ENCODE data around the gene PRF1.
"Not testable (repeated sequence)": the region's sequence is repeated elsewhere in the genome, so short reads cannot be mapped to it uniquely, and the experiment has no call there.

The PRF1 gene

DNA sequence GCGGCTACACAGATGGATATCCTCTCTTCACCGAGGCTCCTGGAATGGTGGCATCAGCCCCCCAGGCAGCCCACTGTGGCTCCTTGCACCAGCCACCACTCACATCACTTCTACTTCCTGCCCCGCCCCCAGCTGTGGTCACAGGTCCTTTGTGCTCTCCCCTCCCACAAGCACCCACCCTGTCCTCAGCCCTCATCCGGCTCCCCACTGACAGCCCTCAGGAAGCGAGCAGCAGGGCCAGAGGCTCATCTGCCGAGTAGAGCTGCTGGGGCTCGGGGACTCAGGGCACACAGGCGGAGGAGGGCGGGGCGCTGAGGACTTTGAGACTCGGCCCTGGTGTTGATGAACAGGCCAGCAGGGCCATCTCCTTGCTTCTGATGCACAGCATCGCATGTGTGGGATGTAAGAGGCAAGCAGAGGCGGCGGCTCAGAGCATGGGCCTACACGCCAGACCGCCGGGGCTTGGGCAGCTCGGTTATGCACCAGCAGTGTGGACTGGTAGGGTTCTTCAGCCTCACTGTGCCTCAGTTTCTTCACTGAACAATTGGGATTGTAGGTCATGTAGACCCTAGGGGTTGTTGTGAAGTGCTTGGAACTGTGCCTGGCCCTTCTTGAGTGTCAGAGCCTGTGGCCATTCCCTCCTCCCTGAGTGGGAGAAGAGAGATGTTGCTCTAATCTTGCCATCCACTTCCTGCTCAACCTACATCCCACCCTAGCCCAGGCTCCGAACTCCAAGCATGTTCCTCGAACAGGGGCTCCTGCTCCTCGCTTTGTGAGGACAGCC is at the start of gene PRF1:
Gene PRF1 (minus strand): TSS at position 77 of the 784 bp plus-strand sequence. CDS start 1,839 bp downstream, outside the sequence.
- peak; percentile 43 to 67 for DNase-seq

DNA sequence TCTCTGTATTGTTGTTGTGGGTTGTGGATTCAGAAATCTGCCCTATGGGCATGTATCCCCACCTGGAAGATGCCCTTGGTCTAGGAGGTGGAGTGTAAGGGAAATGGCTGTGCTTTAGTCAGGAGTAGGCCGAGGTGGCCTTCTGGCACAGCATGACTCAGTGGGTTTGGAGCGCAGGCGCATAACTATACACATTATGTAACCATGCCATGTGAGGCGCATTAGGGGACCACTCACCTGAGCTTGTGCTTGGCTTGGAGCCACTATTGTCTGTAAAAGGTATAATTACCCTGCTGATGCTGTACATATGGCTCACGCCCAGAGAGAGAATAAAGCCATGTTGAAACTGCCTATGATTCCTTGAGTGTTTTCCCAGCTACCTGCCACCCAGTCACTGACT is 49.1 kb upstream of the PRF1 start:
- no peak for DNase-seq

DNA sequence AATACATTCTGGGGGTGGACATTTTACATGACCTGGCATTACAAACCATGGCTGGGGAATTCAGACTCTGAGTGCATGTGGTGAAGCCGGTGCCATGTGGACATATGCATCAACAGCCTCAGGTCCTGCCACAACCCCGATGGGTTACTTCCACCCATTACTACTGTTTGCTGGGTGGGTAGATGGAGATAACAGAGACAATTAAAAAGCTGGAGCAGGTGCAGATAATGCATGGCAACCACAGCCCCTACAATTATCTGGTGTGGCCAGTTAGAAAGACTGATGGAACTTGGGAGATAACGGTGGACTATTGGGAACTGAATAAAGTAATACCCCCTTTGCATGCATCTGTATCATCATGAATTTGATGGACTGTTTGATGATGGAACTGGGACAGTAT is 48.2 kb upstream of the PRF1 start:
- no peak for DNase-seq

DNA sequence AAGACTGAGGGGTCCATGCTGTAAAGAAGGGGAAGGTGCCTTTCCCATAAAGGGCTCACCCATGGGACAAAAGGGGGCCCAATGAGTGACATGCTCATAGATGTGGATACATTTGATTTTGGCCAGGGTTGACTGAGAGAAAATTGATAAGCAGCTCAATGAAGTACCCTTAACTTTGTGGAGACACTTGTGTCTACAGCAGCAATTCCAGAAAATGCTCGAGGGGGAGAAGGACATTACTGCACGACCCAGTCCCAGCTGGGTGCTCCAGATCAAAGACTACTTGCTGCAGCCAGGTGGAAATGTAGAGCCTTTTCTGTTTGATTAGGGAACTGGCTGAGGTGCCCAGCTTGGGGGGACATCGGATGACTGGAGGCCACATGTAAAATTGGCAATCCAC is 47.6 kb upstream of the PRF1 start:
- DNase-seq, result no peak

DNA sequence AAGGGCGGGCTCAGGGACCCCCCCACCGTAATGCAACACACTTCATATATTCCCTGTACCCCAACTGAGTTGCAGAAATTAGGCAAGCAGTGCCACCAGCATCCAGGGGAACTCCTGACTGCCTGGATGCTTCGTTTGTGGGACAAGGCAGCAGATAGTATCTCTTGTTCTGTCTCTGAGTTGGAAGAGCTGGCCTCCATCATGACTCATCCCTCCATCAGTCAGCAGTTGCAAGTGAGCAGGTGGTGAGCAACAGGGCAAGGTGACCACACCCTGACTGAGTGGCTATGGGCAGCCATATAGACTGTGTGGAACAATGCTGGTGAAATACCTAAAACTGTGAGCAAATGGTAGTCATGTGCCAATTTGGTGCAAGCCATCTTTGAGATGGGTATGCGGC is 47.0 kb upstream of the PRF1 start:
- DNase-seq, result no peak

DNA sequence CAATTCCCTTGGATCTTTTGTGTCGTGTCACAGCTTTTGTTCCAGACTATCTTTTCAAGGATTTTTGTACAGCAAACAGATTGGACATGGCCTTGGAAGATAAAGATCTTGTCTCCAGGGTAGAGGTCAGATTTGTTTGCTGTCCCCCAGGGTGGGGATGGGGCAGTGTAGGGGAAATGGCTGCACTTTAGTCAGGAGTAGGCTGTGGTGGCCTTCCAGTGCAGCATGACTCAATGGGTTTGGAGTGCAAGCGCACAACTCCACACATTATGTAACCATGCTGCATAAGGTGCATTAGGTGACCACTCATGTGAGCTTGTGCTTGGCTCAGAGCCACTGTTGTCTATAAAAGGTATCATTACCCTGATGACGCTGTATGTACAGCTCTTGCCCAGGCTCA is 45.9 kb upstream of the PRF1 start:
- no peak for DNase-seq

DNA sequence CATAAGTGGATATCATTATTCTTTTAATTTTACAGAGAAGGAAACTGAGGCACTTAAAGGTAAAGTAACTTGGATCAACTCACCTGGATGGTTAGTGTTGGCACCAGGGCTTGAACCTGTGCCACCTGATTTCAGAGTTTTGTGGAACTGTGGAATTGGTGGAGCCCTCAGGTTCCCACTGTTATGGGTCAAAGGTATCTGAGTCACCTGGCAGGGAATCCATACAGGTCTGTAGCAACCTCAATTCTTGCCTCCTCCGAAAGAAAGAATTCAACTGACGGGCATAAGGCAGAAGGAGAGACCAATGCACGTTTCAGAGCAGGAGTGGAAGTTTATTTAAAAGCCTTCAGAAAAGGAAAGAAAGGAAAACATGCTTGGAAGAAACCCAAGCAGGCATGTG is 44.5 kb upstream of the PRF1 start:
- DNase-seq, result no peak

DNA sequence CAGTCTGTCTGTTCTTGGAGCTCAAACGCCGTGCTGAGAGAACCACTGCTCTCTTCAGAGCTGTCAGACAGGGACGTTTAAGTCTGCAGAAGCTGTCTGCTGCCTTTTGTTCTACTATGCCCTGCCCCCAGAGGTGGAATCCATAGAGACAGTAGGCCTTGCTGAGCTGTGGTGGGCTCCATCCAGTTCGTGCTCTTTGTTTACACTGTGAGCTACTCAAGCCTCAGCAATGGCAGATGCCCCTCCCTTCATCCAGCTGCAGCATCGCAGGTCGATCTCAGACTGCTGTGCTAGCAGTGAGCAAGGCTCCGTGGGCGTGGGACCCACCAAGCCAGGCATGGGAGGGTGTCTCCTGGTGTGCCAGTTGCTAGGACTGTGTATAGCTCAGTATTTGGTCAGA is 42.4 kb upstream of the PRF1 start:
- DNase-seq, result not testable (repeated sequence)

DNA sequence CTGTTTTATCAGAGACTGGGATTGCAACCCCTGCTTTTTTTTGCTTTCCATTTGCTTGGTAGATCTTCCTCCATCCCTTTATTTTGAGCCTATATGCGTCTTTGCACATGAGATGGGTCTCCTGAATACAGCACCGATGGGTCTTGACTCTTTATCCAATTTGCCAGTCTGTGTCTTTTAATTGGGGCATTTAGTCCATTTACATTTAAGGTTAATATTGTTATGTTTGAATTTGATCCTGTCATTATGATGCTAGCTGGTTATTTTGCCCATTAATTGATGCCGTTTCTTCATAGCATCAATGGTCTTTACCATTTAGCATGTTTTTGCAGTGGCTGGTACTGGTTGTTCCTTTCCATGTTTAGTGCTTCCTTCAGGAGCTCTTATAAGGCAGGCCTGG is 40.7 kb upstream of the PRF1 start:
- DNase-seq, result not testable (repeated sequence)

DNA sequence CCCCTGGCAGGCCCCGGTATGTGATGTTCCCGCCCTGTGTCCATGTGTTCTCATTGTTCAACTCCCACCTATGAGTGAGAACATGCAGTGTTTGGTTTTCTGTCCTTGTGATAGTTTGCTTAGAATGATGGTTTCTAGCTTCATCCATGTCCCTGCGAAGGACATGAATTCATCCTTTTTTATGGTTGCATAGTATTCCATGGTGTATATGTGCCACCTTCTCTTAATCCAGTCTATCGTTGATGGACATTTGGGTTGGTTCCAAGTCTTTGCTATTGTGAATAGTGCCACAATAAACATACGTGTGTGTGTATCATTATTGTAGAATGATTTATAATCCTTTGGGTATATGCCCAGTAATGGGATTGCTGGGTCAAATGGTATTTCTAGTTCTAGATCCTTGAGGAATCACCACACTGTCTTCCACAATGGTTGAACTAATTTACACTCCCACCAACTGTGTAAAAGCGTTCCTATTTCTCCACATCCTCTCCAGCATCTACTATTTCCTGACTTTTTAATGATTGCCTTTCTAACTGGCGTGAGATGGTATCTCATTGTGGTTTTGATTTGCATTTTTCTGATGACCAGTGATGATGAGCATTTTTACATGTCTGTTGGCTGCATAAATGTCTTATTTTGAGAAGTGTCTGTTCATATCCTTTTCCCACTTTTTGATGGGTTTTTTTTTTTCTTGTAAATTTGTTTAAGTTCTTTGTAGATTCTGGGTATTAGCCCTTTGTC is 37.3 kb upstream of the PRF1 start:
- not testable (repeated sequence) for DNase-seq

DNA sequence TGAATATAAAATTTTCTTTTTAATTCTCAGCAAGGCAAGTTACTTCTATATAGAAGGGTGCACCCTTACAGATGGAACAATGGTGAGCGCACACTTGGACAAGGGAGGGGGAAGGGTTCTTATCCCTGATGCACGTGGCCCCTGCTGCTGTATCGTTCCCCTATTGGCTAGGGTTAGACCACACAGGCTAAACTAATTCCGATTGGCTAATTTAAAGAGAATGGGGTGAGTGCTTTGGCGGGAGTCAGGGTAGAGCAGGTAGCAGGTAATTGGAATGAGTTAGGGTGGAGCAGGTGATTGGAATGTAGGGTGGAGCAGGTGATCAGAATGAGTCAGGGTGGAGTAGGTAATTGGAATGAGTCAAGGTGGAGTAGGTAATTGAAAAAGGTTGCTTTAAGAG is 32.0 kb upstream of the PRF1 start:
- not testable (repeated sequence) for DNase-seq

DNA sequence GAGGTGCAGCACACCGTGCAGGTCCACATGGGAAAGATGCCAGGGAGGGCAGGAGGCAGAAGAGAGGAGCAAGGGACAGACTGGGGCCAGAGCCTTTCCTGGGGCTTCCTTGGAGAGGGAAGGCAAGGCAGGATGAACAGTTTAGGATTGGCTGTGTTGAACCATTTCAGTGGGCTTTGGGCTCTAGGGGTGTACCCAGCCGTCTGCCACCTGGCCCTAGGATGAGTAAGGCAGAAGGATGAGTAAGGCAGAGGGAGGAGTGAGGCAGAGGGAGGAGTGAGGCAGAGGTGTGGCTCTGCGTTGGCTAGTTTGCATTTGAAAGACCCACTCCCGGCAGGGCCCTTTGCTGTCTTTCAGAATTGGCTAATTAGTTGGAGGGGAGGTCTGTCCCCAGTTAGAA is 31.5 kb upstream of the PRF1 start:
- no peak for DNase-seq

DNA sequence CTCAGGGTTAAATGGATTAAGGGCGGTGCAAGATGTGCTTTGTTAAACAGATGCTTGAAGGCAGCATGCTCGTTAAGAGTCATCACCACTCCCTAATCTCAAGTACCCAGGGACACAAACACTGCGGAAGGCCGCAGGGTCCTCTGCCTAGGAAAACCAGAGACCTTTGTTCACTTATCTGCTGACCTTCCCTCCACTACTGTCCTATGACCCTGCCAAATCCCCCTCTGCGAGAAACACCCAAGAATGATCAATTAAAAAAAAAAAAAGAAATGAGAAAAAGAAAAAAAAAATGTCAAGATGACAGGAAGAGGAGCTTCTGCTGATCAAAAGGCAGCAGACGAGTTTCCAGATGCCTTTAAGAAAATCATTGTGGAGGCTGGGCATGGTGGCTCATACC is 29.2 kb upstream of the PRF1 start:
- not testable (repeated sequence) for DNase-seq

DNA sequence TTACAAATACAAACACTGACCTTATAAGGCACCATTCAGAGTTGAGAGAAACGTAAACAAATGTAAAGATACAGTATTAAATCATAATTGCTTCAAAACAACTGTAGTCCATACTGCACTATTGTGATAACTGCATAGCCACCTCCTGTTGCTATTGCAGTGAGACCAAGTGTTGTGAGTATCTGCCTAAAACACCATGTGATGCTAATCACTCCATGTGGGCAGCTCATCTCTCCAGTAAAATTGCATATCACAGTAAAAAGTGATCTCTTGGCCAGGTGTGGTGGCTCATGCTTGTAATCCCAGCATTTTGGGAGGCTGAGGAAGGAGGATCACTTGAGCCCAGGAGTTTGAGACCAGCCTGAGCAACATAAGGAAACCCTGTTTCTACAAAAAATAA is 26.8 kb upstream of the PRF1 start:
- DNase-seq, result no peak

DNA sequence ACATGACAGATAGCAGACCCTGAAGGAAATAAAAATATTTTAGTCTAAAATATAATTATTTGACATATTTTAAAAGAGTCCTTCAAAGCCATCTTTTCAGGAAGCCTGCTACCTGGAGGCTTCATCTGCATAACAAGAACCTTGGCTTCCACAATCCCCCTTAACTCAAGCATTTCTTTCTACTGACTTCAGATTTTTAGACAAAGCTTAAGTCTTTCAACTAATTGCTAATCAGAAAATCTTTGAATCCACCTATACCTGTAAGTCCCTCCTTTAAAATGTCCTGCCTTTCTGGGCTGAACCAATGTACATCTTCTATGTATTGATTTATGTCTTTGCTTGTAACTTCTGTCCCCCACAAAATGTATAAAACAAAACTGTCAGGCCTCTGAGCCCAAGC is 23.5 kb upstream of the PRF1 start:
- no peak for DNase-seq

DNA sequence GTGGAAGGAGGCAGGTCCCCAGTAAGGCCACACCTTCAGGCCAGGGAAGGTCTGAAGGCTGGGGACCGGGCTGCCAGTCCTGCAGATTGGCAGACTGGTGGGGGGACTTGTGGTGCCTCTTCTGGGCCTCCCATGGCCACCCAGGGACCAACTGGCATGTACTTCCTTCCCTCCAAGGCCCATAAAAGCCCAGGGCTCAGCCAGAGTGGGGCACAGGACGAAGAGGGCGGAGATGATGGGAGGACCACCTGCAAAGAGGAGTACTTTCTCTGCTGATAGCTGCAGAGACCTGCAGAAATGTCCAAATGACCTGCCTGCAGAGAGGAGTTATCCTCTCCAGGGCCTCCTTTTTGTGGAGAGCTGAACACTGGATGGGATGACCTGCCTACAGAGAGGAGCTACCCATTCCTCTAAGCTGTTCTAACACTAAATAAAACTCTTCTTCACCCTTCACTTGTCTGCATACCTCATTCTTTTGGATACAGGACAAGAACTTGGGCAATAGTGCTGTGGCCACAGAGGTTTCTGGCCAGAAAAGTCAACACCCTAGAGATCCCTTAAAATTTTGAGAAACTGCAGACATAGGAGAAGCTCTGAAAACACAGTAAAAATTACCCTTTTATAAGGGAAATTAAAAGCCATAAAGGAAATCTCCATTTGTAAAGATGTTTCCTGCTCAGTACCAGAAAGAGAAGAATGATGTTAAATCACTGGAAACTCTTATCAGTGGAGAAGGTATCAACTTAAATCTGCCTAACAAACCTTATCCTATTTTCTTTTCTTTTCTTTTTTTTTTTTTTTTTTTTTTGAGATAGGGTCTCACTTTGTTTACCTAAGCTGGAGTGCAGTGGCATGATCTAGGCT is 20.7 kb upstream of the PRF1 start:
- DNase-seq, result no peak

DNA sequence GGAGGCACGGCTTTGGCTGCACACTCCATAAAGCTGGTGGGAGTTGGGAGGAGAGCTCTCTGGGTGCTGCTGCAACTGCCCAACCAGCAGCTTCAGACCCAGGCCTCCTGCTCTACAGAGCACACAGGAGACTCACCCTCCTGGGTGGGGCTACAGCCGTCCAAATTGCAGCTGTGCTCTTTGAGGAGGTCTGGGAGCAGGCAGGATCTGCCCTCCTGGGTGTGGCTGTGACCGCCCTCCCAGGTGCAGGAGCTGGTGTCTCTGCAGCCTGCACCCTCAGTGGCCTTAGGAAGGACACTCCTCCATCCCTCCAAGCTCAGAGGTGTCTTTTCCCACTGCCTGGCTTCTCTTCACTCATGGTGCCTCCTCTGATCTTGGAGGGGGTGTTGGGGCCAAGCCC is 20.0 kb upstream of the PRF1 start:
- DNase-seq, result no peak

DNA sequence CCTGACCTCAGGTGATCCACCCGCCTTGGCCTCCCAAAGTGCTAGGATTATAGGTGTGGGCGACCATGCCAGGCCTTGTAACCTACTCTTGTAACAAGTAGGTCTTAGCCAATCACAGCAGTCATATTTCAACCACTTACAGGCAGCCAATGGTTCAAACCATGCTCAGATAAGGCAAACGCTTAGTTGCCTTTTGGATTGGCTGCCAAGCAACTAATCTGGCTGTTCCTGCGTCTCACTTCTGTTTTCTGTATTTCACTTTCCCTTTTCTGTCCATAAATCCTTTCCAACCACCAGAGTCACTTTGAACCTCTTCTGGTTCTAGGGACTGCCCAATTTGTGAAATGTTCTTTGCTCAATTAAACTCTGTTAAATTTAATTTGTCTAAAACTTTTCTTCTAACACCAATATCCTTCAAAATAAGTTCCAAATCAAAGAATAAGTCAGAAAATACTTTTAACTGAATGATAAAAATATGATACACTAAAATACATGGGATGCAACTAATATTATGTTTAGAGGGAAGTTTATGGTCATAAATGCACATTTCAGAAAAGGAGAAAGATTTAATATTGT is 19.1 kb upstream of the PRF1 start:
- DNase-seq, result no peak

DNA sequence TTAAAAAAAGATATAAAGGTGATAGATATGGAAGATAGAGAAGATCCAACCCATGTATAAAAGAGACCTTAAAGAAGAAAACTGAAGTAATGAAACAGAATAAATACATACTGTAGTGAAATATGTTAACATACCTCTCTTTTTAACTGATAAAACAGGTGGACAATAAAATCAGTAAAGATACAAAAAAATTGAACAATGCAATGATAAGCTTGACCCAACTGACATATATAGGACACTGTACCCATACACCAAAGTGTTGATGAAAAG is 17.4 kb upstream of the PRF1 start:
- DNase-seq, result no peak

DNA sequence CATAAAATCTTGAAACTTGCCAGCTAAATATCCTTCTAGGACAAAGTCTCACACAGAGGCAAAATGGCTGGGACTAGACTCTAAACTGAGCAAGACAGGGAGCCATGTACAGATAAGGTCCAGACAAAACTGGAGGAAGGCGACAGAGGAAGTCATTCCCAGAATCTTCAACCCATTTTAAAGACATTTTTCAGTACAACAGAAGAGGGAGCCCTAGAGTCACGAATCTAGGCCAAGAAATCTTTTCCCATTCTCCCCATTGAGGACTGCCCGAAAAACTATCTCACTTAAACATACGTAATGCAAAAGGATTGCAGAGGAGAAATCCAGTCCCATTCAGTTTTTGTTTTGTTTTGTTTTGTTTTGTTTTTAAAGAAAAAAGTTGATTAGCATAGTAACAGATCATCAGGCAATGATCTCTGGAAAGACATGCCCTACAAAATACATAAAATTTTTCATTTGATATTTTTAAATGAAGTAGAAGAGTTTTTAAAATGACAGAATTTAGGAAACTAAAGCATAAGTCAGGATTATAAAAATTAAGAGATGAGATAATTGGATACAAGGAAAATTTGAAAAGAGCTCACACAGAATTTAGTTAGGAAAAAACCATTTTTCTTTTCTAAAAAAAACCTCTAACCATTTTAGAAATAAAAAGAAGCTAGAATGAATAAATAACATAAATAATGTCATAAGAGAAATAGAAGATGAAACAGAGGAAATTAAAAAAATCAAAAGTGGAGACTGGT is 16.9 kb upstream of the PRF1 start:
- no peak for DNase-seq

DNA sequence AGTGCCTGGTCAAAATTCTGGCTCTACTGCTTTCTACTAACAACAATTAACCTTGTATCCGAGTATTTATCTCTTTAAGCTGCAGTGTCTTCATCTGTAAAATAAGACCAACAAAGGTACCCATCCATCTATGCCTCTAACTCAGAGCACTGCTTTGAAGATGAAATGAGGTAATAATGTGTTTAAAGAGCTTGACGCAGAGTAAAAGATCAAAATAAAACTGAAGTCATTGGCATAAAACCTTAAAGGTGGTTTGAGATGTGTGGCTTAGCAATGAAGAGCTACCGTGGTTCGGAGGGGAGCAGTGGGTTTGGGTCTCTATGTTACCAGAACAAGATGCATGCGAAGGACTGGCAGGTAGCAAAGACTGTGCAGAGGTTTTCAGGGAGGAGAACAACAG is 16.1 kb upstream of the PRF1 start:
- DNase-seq, result no peak

DNA sequence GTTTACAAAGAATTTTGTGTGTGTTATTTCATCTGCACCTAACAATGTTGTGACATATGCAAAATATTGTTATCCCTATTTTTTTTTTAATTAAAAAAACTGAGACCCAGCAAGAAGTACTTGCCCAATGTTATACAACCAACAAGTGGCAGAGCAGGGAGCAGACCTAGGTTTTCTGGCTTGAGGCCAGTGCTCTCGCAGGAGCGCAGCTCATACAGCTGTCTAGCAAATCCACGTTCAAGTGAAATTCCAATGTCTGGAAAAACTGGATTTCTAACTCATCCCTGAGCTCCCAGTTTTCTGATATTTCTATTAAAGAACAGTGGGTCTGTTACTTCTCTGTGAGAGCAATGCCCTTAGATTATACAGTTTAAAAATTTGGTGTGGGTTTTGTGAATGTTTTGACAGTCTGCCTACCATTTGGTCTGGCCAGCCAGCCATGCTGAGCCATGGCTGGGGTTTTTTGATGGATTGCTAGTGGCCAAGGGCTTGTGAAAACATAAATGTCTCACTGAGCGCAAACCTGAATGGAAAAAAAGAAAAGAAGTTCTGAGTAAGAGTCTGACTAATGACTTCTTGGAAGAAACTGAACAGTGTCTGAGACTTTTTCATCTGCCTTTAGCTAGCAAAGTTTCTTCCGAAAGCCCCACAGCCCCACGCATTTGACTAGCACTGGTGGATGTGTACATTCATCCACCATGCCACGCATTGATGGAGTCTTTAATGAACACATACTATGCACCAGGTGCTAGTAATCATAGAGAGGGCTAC is 15.4 kb upstream of the PRF1 start:
- DNase-seq, result no peak
